Measurements from ENCODE around the gene NSA2.

NSA2 gene

DNA sequence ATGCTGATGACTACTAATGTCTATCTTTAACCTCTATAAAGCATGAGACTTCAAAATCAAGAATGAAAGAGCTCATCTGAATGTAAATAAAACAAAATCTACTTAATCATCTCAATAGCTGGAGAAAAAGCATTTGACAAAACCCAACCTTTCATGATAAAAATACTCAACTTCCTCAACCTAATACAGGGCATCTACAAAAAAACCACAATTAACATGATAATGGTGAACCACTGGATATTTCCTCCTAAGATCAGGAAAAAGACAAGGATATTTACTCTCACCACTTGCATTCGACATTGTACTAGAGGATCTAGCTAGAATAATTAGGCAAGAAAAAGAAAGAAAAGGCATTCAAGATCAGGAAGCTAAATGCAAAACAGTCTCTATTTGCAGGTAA lies 49.8 kb downstream of the NSA2 start:
- no peak for DNase-seq (ENCODE audit: low spot score)

GRCh38 chr5:74822288-74822687 lies 55.2 kb downstream of the NSA2 start:
- DNase-seq (ENCODE audit: low spot score), result no peak

DNA sequence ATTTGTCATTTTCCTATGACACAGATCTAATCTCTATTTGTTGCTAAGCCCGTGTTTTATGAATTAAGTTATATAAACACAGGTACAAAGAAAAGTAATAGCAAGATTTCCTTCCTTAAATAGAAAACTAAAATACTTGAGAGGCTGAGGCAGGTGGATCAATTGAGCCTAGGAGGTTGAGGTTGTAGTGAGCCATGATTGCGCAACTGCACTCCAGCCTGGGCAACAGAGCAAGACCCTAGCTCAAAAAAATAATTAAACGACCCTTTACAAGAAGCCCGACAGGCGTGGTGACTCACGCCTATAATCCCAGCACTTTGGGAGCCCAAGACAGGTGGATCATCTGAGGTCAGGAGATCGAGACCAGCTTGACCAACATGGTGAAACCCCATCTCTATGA lies 62.4 kb downstream of the NSA2 start:
- no peak for DNase-seq (ENCODE audit: low spot score)
